DMS 273 (cell line): ENCODE measurements around the gene ANKS1A.

Experiments used
- DNase-seq: peaks from one replicate; lab custom pipeline; 2025; ENCODE audit not compliant: unreplicated experiment; lab: John Stamatoyannopoulos, UW

Gene ANKS1A

GRCh38 chr6:35017411-35018181, 128.5 kb downstream of the ANKS1A start:
- DNase-seq: peak; percentile 32

GRCh38 chr6:35018182-35018519, 129.1 kb downstream of the ANKS1A start:
- DNase-seq: no peak

GRCh38 chr6:35018746-35019145, 129.7 kb downstream of the ANKS1A start:
- DNase-seq: no peak

GRCh38 chr6:35019171-35019570, 130.1 kb downstream of the ANKS1A start:
- no peak for DNase-seq

- DNase-seq: no peak
Measured at GRCh38 chr6:35019831-35020230, 130.8 kb downstream of the ANKS1A start.

GRCh38 chr6:35021004-35021403, 131.9 kb downstream of the ANKS1A start:
- DNase-seq: no peak

- no peak for DNase-seq
Measured at GRCh38 chr6:35023091-35024000, 134.3 kb downstream of the ANKS1A start.

- DNase-seq: peak; percentile 78
Measured at GRCh38 chr6:35024551-35025054, 135.5 kb downstream of the ANKS1A start.

- DNase-seq: no peak
Measured at GRCh38 chr6:35025232-35026188, 136.5 kb downstream of the ANKS1A start.

- DNase-seq: no peak
Measured at GRCh38 chr6:35026434-35027222, 137.6 kb downstream of the ANKS1A start.

- no peak for DNase-seq
Measured at GRCh38 chr6:35027807-35028206, 138.8 kb downstream of the ANKS1A start.

- no peak for DNase-seq
Measured at GRCh38 chr6:35028781-35029769, 140.0 kb downstream of the ANKS1A start.

GRCh38 chr6:35030099-35030498, 141.0 kb downstream of the ANKS1A start:
- DNase-seq: no peak

GRCh38 chr6:35031611-35032529, 142.8 kb downstream of the ANKS1A start:
- no peak for DNase-seq

- DNase-seq: no peak
Measured at GRCh38 chr6:35033683-35034082, 144.6 kb downstream of the ANKS1A start.

- no peak for DNase-seq
Measured at GRCh38 chr6:35034411-35035191, 145.5 kb downstream of the ANKS1A start.

- no peak for DNase-seq
Measured at GRCh38 chr6:35035481-35036030, 146.5 kb downstream of the ANKS1A start.
